Skeletal muscle tissue (tissue), 5 donors: ENCODE results near the gene PDSS1. TPM values are rescaled to one million over a fixed set of nuclear protein-coding genes. Genes with fewer than 3 reads are reported as not detected.

Experiments used
- H3K27ac ChIP-seq: one replicate; pipeline ENCODE4 v1.7.0; 2013; ENCODE audit warnings: mild to moderate bottlenecking, low read depth, low read length, inconsistent platforms
- H3K27me3 ChIP-seq, 3 donors: one replicate each; pipeline ENCODE4 v1.7.0; 2013; ENCODE audit warnings: low read length in 3 of 3; ENCODE audit not compliant: control insufficient read depth in 3 of 3, insufficient read depth in 3 of 3
- H3K36me3 ChIP-seq, 3 donors: one replicate each; pipeline ENCODE4 v1.7.0; 2013; ENCODE audit warnings: low read length in 3 of 3; ENCODE audit not compliant: control insufficient read depth in 3 of 3, insufficient read depth in 3 of 3
- H3K4me1 ChIP-seq, 3 donors: one replicate each; pipeline ENCODE4 v1.7.0; 2013; ENCODE audit warnings: low read length in 3 of 3, mild to moderate bottlenecking in 3 of 3; ENCODE audit not compliant: control insufficient read depth in 3 of 3, insufficient read depth in 3 of 3
- H3K4me3 ChIP-seq, 3 donors: one replicate each; pipeline ENCODE4 v1.7.0; 2013; ENCODE audit warnings: low read length in 3 of 3
- H3K9ac ChIP-seq, 3 donors: one replicate each; pipeline ENCODE4 v1.7.0; 2013; ENCODE audit warnings: low read length in 3 of 3, mild to moderate bottlenecking in 3 of 3, moderate library complexity in 2 of 3, low read depth in 1 of 3
- H3K9me3 ChIP-seq, 3 donors: one replicate each; pipeline ENCODE4 v1.7.0; 2013; ENCODE audit warnings: low read length in 3 of 3; ENCODE audit not compliant: control insufficient read depth in 3 of 3
- small RNA-seq: library from RNA; depleted of rRNA; stranded (forward); fragments of <200 nt; gene quantifications from one replicate; pipeline ENCODE3, GENCODE V24; 2014
- total RNA-seq: library from RNA; depleted of rRNA; stranded (reverse); fragments of >200 nt; gene quantifications from one replicate; pipeline ENCODE4 v1.2.3, GENCODE V29; 2014
- donor health status: Osteomylitis.

Gene PDSS1
- total RNA-seq, 1 donor from 2014 or later, result 7.3 TPM

DNA sequence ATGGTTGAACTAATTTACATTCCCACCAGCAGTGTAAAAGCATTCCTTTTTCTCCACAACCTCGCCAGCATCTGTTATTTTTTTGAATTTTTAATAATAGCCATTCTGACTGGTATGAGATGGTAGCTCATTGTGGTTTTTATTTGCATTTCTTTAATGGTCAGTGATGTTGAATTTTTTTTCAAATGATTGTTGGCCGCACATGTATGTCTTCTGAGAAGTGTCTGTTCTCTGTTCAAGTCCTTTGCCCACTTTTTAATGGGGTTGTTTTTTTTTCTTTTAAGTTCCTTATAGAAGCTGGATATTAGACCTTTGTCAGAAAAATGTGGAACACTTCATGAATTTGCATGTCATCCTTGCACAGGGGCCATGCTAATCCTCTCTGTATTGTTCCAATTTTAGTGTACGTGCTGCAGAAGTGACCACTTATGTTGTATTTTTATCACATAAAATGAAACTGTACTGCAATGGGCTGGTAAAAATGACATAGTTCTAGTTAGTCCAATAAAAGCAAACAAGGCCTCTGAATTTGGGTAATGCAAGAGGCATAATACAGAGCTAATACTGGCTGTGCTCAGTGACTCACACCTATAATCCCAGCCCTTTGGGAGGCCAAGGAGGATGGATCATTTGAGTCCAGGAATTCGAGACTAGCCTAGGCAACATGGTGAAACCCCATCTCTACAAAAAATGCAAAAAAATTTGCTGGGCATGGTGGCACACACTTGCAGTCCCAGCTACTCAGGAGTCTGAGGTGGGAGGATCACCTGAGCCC is 92.9 kb downstream of the PDSS1 start:
- Histone ChIP-seq H3K27ac (no peak overlapping the region), H3K27me3 (no peaks in the 10 kb centered on the region), H3K4me1 (peaks cover 0 to 3% (median 0%) of the 10 kb centered on the region in 3 donors), H3K36me3 (no peaks in the 10 kb centered on the region), H3K4me3 (no peak overlapping the region), H3K9me3 (no peaks in the 10 kb centered on the region), H3K9ac (no peak overlapping the region)

DNA sequence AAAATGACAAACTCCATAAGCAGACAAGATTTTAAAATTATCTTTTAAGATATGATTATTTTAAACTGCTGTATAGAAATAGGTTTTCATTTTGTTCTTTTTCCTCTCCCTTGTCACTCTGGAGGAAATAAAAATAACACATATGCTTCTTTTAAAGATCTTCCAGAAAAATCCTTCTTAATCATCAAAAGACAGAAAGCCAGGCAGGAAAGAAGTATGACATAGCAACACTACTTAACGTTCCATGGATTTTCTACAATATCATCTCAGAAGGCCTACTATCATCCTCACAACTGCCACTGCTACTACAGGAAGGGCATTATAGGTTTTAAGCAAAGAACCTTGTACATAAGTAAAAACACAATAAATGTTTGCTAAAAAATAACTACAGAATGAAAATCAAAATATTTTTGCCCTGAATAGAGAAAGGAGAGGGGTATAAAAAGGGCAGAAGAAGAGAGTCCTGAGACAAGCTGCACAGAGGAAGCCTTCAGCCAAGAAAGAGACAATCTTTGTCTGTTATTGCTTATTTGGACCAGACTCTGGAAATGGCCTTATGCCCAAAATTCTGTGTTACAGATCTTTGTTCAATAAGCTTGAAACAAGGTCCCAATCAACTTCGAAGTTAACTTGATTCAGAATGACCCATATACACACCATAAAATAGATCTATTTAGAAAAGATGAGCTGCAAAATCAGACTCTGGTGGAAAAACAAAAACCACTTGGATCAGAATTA is 95.4 kb downstream of the PDSS1 start:
- H3K27ac ChIP-seq, result no peak overlapping the region
- no peaks in the 10 kb centered on the region for H3K9me3 ChIP-seq
- H3K9ac ChIP-seq, result no peak overlapping the region
- no peaks in the 10 kb centered on the region for H3K36me3 ChIP-seq
- peaks cover 0 to 3% (median 0%) of the 10 kb centered on the region in 3 donors for H3K4me1 ChIP-seq
- H3K27me3 ChIP-seq, result no peaks in the 10 kb centered on the region
- no peak overlapping the region for H3K4me3 ChIP-seq

Small RNAs within 50 kb of the gene (small RNA-seq; reads per million reads assigned to genes)
- gene RF00191 (not detected), gene RNU6-946P (not detected)

Other genes starting within 250 kb of the PDSS1 start
- 23.0 TPM for gene ABI1, start 163.3 kb downstream of the PDSS1 start, total RNA-seq